ENCODE results near the gene DUOX1. TPM values are rescaled to one million over a fixed set of nuclear protein-coding genes. Genes with fewer than 3 reads are reported as not detected.
A peak's percentile ranks its signal among the peaks of the same experiment; 100 is the strongest.

DUOX1 gene
- total RNA-seq, 1 experiment from 2014 or later, result 19.6 TPM

DNA sequence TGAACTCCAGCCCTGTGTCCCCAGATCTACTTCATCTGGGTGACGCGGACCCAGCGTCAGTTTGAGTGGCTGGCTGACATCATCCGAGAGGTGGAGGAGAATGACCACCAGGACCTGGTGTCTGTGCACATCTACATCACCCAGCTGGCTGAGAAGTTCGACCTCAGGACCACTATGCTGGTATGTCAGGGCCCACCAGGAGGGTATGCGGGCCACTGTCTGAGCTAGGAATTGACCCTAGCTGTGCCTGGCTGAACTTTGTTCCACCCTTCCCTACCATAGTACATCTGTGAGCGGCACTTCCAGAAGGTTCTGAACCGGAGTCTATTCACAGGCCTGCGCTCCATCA, 33.7 kb downstream of the DUOX1 start:
- H3K27ac ChIP-seq (ENCODE audit: low read depth, low read length), result peak overlapping the region; percentile 63
- no TSS peak for BruUV-seq (replicated peaks)

DNA sequence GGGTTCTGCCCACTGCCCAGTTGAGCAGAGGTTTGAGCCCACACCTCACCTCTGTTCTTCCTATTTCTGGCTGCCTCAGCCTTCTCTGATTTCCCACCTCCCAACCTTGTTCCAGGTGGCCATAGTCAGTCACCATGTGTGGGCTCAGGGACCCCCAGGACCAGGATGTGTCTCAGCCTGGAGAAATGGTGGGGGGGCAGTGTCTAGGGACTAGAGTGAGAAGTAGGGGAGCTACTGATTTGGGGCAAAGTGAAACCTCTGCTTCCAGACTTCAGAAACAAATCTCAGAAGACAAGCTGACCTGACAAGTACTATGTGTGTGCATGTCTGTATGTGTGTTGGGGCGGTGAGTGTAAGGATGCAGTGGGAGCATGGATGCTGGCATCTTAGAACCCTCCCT, 35.1 kb downstream of the DUOX1 start:
- BruUV-seq (replicated peaks), result no TSS peak
- no peak overlapping the region for H3K9ac ChIP-seq (ENCODE audit: low read length)
- POLR2A ChIA-PET, result no interaction called here

More for the DNA sequence above, 33.7 kb downstream of the DUOX1 start:
- H4K20me1 ChIP-seq (ENCODE audit: insufficient read depth), result no peaks in the 10 kb centered on the region
- POLR2A ChIA-PET, result interaction anchor here (0.7 to 1.7 kb wide), 5 partner anchors 33 to 294 kb away, joined by 3 to 10 read pairs (median 5); partner anchors contain the start of genes DUOX1 and DUOXA1
- H3K4me1 ChIP-seq (ENCODE audit: control insufficient read depth in 1 of 2, insufficient read depth in 2 of 2, low read length in 2 of 2), result peaks cover 15 to 34% of the 10 kb centered on the region in 2 experiments
- ATAC-seq, result no peak
- no peak for TF ChIP-seq YY1 (IDR thresholded peaks at IDR 0.05; ENCODE audit: extremely low read depth, insufficient replicate concordance, low read depth, low read length)
- TF ChIP-seq SRF (IDR thresholded peaks at IDR 0.05; ENCODE audit: low read depth), result no peak
- TF ChIP-seq TCF7L2 (IDR thresholded peaks at IDR 0.05; ENCODE audit: borderline replicate concordance, extremely low read depth, insufficient read depth, insufficient read length), result no peak
- RAD21 ChIA-PET (ENCODE audit: low non-redundant PET in 1 of 2, low total read pairs in 2 of 2, uncharacterized antibody in 2 of 2, unreplicated experiment in 2 of 2), result interaction anchor here (1.0 to 1.7 kb wide), 7 partner anchors 37 to 239 kb away, joined by 3 to 8 read pairs (median 4); a partner anchor contains a TSS
- no peak for DNase-seq (ENCODE audit: low read depth, low spot score)
- no peak overlapping the region for H3K4me3 ChIP-seq (replicated peaks in 1 of 2; ENCODE audit: low read depth in 1 of 2, low read length in 2 of 2)
- peak overlapping the region; percentile 77 for H3K4me2 ChIP-seq (ENCODE audit: low read length)
- no peaks in the 10 kb centered on the region for H3K27me3 ChIP-seq (ENCODE audit: insufficient read depth, low read length)
- 0 out of 2 replicates have a peak, but pooled peaks cover 6% of the 10 kb centered on the region for H3K79me2 ChIP-seq (ENCODE audit: insufficient read depth, low read length)
- intact Hi-C loops (cut with micrococcal nuclease), result loop anchor here (1.0 to 10.0 kb wide), 3 partner anchors 236 to 451 kb away; no protein-coding TSS in a partner anchor
- no peak overlapping the region for H3K9ac ChIP-seq (ENCODE audit: low read length)
- CTCF ChIA-PET, result interaction anchor here (0.6 to 4.0 kb wide), 32 partner anchors 8 to 448 kb away, joined by 3 to 48 read pairs (median 5); partner anchors contain the start of genes DUOX1 and DUOXA1
- H3K9me3 ChIP-seq (ENCODE audit: control insufficient read depth in 1 of 2, insufficient read depth in 1 of 2, low read depth in 1 of 2, low read length in 2 of 2), result no peaks in the 10 kb centered on the region
- no peaks in the 10 kb centered on the region for H3K9me2 ChIP-seq (ENCODE audit: insufficient read depth)
- H3K36me3 ChIP-seq (ENCODE audit: control insufficient read depth in 1 of 2, insufficient read depth in 2 of 2, low read length in 2 of 2), result no peaks in the 10 kb centered on the region
- H2AFZ ChIP-seq (ENCODE audit: low read depth, low read length, poor library complexity, severe bottlenecking), result no peak overlapping the region

More for the DNA sequence above, 35.1 kb downstream of the DUOX1 start:
- ATAC-seq, result no peak
- intact Hi-C loops (cut with micrococcal nuclease), result loop anchor here (10.0 kb wide), 1 partner anchor 450 kb away; no protein-coding TSS in a partner anchor
- Histone ChIP-seq H3K27ac (ENCODE audit: low read depth, low read length) (peak overlapping the region; percentile 8; the same call in 1 of the 2 replicates), H4K20me1 (ENCODE audit: insufficient read depth) (no peaks in the 10 kb centered on the region), H3K36me3 (ENCODE audit: control insufficient read depth in 1 of 2, insufficient read depth in 2 of 2, low read length in 2 of 2) (no peaks in the 10 kb centered on the region), H2AFZ (ENCODE audit: low read depth, low read length, poor library complexity, severe bottlenecking) (no peak overlapping the region), H3K27me3 (ENCODE audit: insufficient read depth, low read length) (no peaks in the 10 kb centered on the region), H3K4me1 (ENCODE audit: control insufficient read depth in 1 of 2, insufficient read depth in 2 of 2, low read length in 2 of 2) (peaks cover 15 to 34% of the 10 kb centered on the region in 2 experiments), H3K9me3 (ENCODE audit: control insufficient read depth in 1 of 2, insufficient read depth in 1 of 2, low read depth in 1 of 2, low read length in 2 of 2) (no peaks in the 10 kb centered on the region), H3K4me2 (ENCODE audit: low read length) (no peak overlapping the region), H3K4me3 (replicated peaks in 1 of 2; ENCODE audit: low read depth in 1 of 2, low read length in 2 of 2) (no peak overlapping the region), H3K79me2 (ENCODE audit: insufficient read depth, low read length) (0 out of 2 replicates have a peak, but pooled peaks cover 6% of the 10 kb centered on the region), H3K9me2 (ENCODE audit: insufficient read depth) (no peaks in the 10 kb centered on the region)
- DNase-seq (ENCODE audit: low read depth, low spot score), result no peak
- RAD21 ChIA-PET (ENCODE audit: low non-redundant PET in 1 of 2, low total read pairs in 2 of 2, uncharacterized antibody in 2 of 2, unreplicated experiment in 2 of 2), result interaction anchor here in 1 of 2 experiments (1.1 kb wide), 1 partner anchor 103 kb away, joined by 3 read pairs; no protein-coding TSS in a partner anchor
- CTCF ChIA-PET, result interaction anchor here (0.9 to 4.0 kb wide), 5 partner anchors 15 to 293 kb away, joined by 3 to 48 read pairs (median 42); a partner anchor contains a TSS
- no peak for TF ChIP-seq SRF (IDR thresholded peaks at IDR 0.05; ENCODE audit: low read depth)
- TF ChIP-seq, protein P1, sequence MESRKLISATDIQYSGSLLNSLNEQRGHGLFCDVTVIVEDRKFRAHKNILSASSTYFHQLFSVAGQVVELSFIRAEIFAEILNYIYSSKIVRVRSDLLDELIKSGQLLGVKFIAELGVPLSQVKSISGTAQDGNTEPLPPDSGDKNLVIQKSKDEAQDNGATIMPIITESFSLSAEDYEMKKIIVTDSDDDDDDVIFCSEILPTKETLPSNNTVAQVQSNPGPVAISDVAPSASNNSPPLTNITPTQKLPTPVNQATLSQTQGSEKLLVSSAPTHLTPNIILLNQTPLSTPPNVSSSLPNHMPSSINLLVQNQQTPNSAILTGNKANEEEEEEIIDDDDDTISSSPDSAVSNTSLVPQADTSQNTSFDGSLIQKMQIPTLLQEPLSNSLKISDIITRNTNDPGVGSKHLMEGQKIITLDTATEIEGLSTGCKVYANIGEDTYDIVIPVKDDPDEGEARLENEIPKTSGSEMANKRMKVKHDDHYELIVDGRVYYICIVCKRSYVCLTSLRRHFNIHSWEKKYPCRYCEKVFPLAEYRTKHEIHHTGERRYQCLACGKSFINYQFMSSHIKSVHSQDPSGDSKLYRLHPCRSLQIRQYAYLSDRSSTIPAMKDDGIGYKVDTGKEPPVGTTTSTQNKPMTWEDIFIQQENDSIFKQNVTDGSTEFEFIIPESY (IDR thresholded peaks at IDR 0.05; ENCODE audit: extremely low read depth, insufficient replicate concordance, low read length), result no peak

Measured in HCT116 (cell line).